Sigmoid colon (tissue), 7 donors: ENCODE results near the gene SOX6. TPM values are rescaled to one million over a fixed set of nuclear protein-coding genes. Genes with fewer than 3 reads are reported as not detected.

Source experiments
- DNase-seq: peaks from one replicate; pipeline ENCODE4 v3.0.0-alpha.2; 2019
- H3K27ac ChIP-seq, 4 donors: fragments of 200-600 bp; sonication (generic); one replicate each; pipeline ENCODE4 v1.5.1; 2016 to 2019; ENCODE audit warnings: mild to moderate bottlenecking in 1 of 4
- H3K27me3 ChIP-seq, 3 donors: fragments of 200-600 bp; sonication (generic); one replicate each; pipeline ENCODE4 v1.5.1; 2019; ENCODE audit warnings: mild to moderate bottlenecking in 1 of 3
- H3K36me3 ChIP-seq, 4 donors: fragments of 200-600 bp; sonication (generic); one replicate each; pipeline ENCODE4 v1.5.1; 2016 to 2019
- H3K4me1 ChIP-seq, 4 donors: fragments of 200-600 bp; sonication (generic); one replicate each; pipeline ENCODE4 v1.5.1; 2017 to 2019
- H3K4me3 ChIP-seq, 4 donors: fragments of 200-600 bp; sonication (generic); one replicate each; pipeline ENCODE4 v1.5.1; 2017 to 2019; ENCODE audit warnings: mild to moderate bottlenecking in 2 of 4, moderate library complexity in 1 of 4
- H3K9me3 ChIP-seq, 4 donors: fragments of 200-600 bp in 3 of 4; sonication (generic) in 3 of 4; one replicate each; pipeline versions ENCODE4 v1.5.1 to v1.6.1; 2013 to 2019
- CTCF ChIP-seq, 4 experiments: fragments of 450-650 bp in 3 of 4; fragments of 200-600 bp in 1 of 4; IDR thresholded peaks; one replicate each; pipeline ENCODE4 v1.5.1; 2016 to 2019; ENCODE audit warnings: antibody characterized with exemption in 4 of 4, mild to moderate bottlenecking in 3 of 4, moderate library complexity in 2 of 4
- EP300 ChIP-seq, 4 donors: sonication (generic); formaldehyde crosslinking; IDR thresholded peaks; one replicate each; pipeline ENCODE4 v1.6.1; 2017; ENCODE audit warnings: antibody characterized with exemption in 4 of 4
- POLR2A ChIP-seq, 2 donors: fragments of 450-650 bp; IDR thresholded peaks; one replicate each; pipeline ENCODE4 v1.6.1; 2016; ENCODE audit warnings: antibody characterized with exemption in 2 of 2, mild to moderate bottlenecking in 2 of 2, moderate library complexity in 2 of 2
- POLR2AphosphoS5 ChIP-seq, 4 donors: sonication (generic); formaldehyde crosslinking; IDR thresholded peaks; one replicate each; pipeline ENCODE4 v1.6.1; 2017; ENCODE audit warnings: antibody characterized with exemption in 4 of 4
- WGBS, 2 donors: extraction: QIAGEN DNeasy Blood & Tissue Kit; methylation state at CpG; one replicate each; pipeline ENCODE4 v1.1.7; 2013; 5-methylcytosine and 5-hydroxymethylcytosine counted together
- intact Hi-C: fragments of 100-400 bp; cut with DNase I; formaldehyde crosslinking; loops from one replicate; pipeline ENCODE4 v1.15.1; 2023
- polyA plus RNA-seq, 3 donors: library from polyadenylated mRNA; stranded (reverse); fragments of 200-250 nt; gene quantifications; one replicate each; pipeline ENCODE4 v1.2.3, GENCODE V29; 2013
- total RNA-seq, 4 donors: library from RNA; depleted of rRNA; stranded (reverse); fragments of >200 nt; gene quantifications; one replicate each; pipeline ENCODE4 v1.1.0, GENCODE V29; 2016
- donor health status: healthy with polysubstance abuse.
- donor health status: Bipolar disorder and iron deficiency.
- donor health status: healthy.

SOX6 gene
- total and polyA plus RNA-seq, 7 donors: 0.46 to 6.1 (median 1.7) TPM

DNA sequence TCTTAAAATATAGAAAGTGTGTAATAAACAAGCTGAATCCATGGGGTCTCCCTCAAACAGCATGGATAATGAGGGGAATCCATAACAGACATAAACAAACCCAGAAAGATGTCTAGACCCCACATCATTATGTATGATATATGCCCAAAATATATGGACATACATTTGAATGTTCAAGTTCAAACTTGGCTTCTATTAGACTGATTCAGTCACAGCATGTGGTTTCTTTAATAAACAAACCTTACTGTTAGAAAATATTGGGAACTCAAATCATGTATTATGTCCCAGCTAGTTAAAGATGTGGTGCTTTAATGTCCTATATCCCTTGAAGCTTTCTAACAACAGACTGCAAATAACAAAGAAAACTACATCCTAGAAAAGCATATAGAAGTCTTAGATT, 228.6 kb downstream of the SOX6 start:
- no peaks in the 10 kb centered on the region for H3K27me3 ChIP-seq
- peaks cover 0 to 2% (median 0%) of the 10 kb centered on the region in 4 donors for H3K9me3 ChIP-seq
- intact Hi-C loops: no loop called here
- H3K27ac ChIP-seq: no peak overlapping the region
- H3K36me3 ChIP-seq: no peaks in the 10 kb centered on the region
- DNase-seq: no peak
- H3K4me1 ChIP-seq: no peaks in the 10 kb centered on the region
- no peak overlapping the region for H3K4me3 ChIP-seq
- TF ChIP-seq CTCF (IDR thresholded peaks at IDR 0.05) (no peak), POLR2AphosphoS5 (IDR thresholded peaks at IDR 0.05) (no peak), EP300 (IDR thresholded peaks at IDR 0.05) (no peak), POLR2A (IDR thresholded peaks at IDR 0.05) (no peak)

DNA sequence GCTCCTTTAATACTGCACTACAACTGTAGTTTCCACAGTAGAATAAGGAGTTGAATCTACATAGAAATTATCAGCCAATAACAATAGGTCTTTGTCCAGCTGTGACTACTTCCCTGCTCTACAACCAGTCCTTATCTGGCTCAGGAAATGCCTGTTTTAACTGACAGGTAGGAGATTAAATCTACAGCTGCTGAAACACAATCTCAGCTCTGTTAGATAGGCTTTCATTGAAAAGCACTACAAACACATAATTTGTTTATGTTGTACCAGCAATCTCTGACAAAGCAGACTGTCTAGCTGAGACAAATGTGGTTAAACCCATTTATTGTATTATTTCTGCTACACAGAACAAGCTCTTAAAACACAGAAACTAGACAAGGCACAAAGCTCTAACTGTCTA, 230.0 kb downstream of the SOX6 start:
- Histone ChIP-seq H3K4me3 (no peak overlapping the region), H3K36me3 (no peaks in the 10 kb centered on the region), H3K27ac (no peak overlapping the region), H3K27me3 (no peaks in the 10 kb centered on the region), H3K9me3 (peaks cover 0 to 1% (median 0%) of the 10 kb centered on the region in 4 donors), H3K4me1 (no peaks in the 10 kb centered on the region)
- intact Hi-C loops: no loop called here
- TF ChIP-seq POLR2AphosphoS5 (IDR thresholded peaks at IDR 0.05) (no peak), EP300 (IDR thresholded peaks at IDR 0.05) (no peak), POLR2A (IDR thresholded peaks at IDR 0.05) (no peak), CTCF (IDR thresholded peaks at IDR 0.05) (no peak)
- DNase-seq: no peak

- Histone ChIP-seq H3K4me3 (no peak overlapping the region), H3K27ac (no peak overlapping the region), H3K9me3 (no peaks in the 10 kb centered on the region), H3K36me3 (no peaks in the 10 kb centered on the region), H3K27me3 (no peaks in the 10 kb centered on the region), H3K4me1 (no peaks in the 10 kb centered on the region)
- no peak for TF ChIP-seq CTCF (IDR thresholded peaks at IDR 0.05)
- TF ChIP-seq EP300 (IDR thresholded peaks at IDR 0.05): no peak
- TF ChIP-seq POLR2AphosphoS5 (IDR thresholded peaks at IDR 0.05): no peak
- no peak for TF ChIP-seq POLR2A (IDR thresholded peaks at IDR 0.05)
- intact Hi-C loops: no loop called here
- no peak for DNase-seq
Measured at GRCh38 chr11:16125796-16126195, 230.6 kb downstream of the SOX6 start.

GRCh38 chr11:16124390-16124789, 232.0 kb downstream of the SOX6 start:
- DNase-seq: no peak
- H3K27me3 ChIP-seq: no peaks in the 10 kb centered on the region
- H3K4me1 ChIP-seq: no peaks in the 10 kb centered on the region
- no peaks in the 10 kb centered on the region for H3K9me3 ChIP-seq
- intact Hi-C loops: no loop called here
- H3K4me3 ChIP-seq: no peak overlapping the region
- H3K36me3 ChIP-seq: no peaks in the 10 kb centered on the region
- no peak overlapping the region for H3K27ac ChIP-seq
- 71 to 78% methylated on average over 3 of the region's 3 CpGs for WGBS, 2 donors
- TF ChIP-seq CTCF (IDR thresholded peaks at IDR 0.05) (no peak), POLR2A (IDR thresholded peaks at IDR 0.05) (no peak), POLR2AphosphoS5 (IDR thresholded peaks at IDR 0.05) (no peak), EP300 (IDR thresholded peaks at IDR 0.05) (no peak)

- DNase-seq: no peak
- Histone ChIP-seq H3K36me3 (no peaks in the 10 kb centered on the region), H3K27me3 (no peaks in the 10 kb centered on the region), H3K4me3 (no peak overlapping the region), H3K4me1 (no peaks in the 10 kb centered on the region), H3K9me3 (no peaks in the 10 kb centered on the region), H3K27ac (no peak overlapping the region)
- intact Hi-C loops: no loop called here
- WGBS, 2 donors: 86 to 89% methylated on average over 1 of the region's 1 CpG
- no peak for TF ChIP-seq POLR2A (IDR thresholded peaks at IDR 0.05)
- no peak for TF ChIP-seq EP300 (IDR thresholded peaks at IDR 0.05)
- TF ChIP-seq CTCF (IDR thresholded peaks at IDR 0.05): no peak
- no peak for TF ChIP-seq POLR2AphosphoS5 (IDR thresholded peaks at IDR 0.05)
Measured at GRCh38 chr11:16121853-16122252, 234.5 kb downstream of the SOX6 start.
